Activated CD8-positive, alpha-beta memory T cell treated with anti-CD3 and anti-CD28 coated beads for 1 hour (primary cell): ENCODE data around the gene NTRK2.

Experiments used
- DNase-seq, 2 donors: peaks; one replicate each; pipeline ENCODE4 v3.0.0-alpha.2; 2020; ENCODE audit warnings: low read depth in 1 of 2; ENCODE audit errors: extremely low read depth in 1 of 2

NTRK2 gene

GRCh38 chr9:84928419-84928818, 258.9 kb downstream of the NTRK2 start:
- DNase-seq = no peak

- DNase-seq = no peak
Observed at GRCh38 chr9:84929068-84929467, 259.5 kb downstream of the NTRK2 start.

DNA sequence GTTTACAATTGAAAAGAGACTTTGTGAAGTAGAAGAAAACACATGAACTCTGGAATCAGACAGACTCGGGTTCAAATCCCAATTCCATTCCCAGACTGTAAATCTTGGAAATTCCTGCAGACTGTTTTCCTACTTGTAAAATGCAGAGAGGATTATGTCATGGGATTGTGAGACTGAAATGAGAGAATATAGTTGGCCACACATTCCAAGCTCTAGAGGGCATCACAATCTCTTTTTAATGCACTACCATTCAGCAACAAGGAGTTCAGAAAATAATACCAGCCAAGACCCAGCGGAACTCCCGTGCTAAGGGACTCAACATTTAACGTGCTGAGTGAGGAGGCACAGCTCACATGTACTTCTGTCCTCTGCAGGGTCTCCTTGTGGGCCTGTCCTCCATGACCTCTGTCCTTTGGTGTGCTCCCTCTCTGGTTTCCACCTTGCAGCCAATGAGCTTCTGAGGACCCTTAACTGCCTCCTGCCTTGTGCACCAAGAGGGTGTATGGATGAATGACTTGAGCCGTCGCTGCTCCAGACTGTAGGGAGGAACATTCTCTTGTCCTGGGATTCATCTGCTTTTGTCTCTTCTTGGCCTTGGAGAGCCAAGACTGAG, 263.5 kb downstream of the NTRK2 start:
- no peak for DNase-seq

GRCh38 chr9:84935528-84936117, 266.1 kb downstream of the NTRK2 start:
- no peak for DNase-seq

- no peak for DNase-seq
Observed at GRCh38 chr9:84937180-84937579, 267.7 kb downstream of the NTRK2 start.

- no peak for DNase-seq
Observed at GRCh38 chr9:84937581-84937980, 268.1 kb downstream of the NTRK2 start.

GRCh38 chr9:84939774-84940173, 270.2 kb downstream of the NTRK2 start:
- DNase-seq = no peak

- no peak for DNase-seq
Observed at GRCh38 chr9:84940294-84940693, 270.8 kb downstream of the NTRK2 start.

DNA sequence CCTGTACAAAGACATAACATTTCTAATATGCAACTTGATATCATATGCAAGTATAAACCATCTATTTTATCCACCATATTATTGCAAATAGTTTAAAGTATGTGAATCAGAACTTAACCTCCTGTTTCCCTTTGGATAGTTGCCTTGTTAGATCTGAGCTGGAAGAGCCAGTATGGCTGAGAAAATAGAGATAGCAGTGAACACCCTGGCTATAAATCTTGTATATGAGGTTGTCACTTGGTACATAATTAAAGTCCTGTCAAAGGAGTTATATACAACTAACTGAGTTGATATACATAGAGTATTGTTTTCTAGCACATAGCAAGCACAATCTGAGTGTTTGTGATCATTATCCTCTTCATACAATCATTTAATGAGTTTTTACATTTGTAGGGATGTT, 272.3 kb downstream of the NTRK2 start:
- no peak for DNase-seq

DNA sequence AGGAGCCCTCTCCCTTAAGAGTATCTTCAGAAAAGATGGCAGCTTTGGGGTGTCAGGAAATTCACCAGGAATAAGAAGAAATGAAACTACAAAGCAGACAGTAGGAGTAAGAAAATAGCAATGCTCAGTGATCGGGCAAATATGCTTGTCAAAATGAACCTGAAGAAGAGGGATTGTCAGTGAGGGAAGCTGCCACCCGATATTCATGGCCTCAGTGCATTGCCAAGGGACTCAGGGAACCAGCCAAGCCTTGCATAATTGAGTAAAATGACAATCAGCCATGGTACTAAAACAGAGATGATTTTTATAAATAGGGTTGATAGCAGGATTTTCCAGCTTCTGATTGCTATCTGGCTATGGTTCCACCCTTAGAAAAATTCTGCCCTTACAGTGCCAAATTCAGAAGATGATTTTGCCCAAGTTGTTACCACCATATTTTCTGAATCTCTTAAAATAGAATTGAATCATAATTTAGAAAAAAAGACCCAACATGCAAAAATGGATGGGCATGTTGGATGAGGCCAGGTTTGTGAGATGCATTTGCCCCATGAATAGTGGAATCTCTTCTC, 274.0 kb downstream of the NTRK2 start:
- no peak for DNase-seq

GRCh38 chr9:84945878-84946538, 276.5 kb downstream of the NTRK2 start:
- DNase-seq = no peak

DNA sequence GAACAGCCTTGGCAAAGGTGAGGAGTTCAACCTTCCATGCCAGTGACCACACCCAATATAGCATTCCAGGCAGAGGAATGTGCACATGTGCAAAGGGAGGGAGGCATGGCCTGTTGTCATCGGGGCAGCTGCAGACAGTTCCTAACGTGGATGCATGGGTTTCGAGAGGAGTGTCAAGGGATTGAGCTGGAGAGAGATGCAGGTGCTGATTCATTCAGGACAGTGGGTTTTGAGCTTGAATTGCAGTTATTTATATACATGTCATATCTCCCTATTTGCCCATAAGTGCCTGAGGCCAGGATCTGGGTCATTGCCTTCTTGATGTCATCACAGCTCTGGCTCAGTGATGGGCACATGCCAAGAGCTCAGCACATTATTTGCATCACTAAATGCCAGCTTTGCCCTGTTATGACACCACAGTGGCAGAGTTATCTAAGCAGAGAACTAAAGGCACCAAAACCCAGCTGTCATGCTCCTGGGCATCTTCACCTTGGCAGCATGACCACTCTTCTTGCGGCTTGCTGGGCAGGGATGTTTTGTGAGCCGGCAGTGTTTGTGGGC, 278.0 kb downstream of the NTRK2 start:
- DNase-seq = no peak

- no peak for DNase-seq
Observed at GRCh38 chr9:84949258-84949657, 279.7 kb downstream of the NTRK2 start.

DNA sequence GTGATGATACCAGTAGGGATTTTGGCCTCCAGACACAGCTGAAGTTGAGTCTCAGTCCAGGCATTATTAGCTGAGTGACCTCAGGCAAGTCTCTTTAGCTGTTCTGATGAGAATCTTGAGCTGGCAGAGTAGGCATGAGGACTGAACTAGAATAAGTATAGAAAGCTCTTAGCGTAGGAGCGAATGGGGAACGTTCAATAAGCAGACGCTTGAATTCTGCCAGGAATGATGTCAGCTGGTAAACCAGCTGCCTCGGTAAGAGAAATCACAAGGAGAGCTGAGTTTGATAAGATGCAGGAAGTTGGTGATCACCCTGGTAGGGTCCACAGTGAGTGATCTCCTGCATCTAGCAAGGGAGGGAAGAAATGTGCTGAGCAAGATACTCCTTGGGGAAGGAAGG, 280.4 kb downstream of the NTRK2 start:
- DNase-seq = no peak

DNA sequence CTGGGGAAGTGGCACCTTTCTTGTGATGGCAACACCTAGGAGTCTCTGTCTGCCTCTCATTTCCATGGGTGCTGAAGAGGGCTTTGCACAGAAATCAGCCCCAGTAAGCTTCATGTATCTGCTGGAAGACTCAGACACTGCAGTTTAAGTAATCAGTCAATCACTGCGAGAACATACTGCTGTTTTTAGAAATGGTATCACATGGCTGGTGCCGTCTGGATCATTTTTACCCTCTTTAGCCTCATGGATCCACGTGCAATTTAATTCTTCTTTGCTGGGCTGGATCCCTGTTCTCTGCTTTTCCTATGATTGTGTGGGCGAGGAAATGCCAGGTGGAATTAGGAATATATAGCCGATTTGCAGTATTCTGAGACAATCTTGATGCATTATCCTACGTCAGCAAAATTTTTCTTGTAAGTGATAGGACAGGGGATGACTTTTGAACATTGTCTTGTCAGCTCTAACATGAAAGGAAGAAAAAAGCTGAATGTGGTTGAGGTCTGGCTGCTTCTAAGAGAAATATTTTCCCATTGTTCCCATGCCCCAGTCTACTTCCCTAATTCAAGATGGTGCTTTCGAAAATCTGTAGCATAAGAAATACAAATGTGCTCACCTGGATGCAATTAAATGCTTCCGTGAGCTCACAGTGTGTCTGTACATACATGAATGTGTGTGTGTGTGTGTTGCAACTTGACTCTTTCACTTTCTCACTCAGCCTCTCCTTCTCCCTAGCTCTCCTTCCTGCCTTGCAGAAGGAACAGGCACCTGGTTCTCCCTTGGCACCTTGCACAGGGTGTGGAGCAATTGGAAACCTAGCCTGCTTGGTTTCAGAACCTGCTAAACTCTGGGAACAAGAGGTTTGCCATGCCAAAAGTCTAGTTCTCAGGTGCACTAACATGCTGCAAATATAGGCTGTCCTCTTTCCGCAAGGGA, 281.6 kb downstream of the NTRK2 start:
- no peak for DNase-seq

- DNase-seq = no peak
Observed at GRCh38 chr9:84953252-84953773, 283.8 kb downstream of the NTRK2 start.

DNA sequence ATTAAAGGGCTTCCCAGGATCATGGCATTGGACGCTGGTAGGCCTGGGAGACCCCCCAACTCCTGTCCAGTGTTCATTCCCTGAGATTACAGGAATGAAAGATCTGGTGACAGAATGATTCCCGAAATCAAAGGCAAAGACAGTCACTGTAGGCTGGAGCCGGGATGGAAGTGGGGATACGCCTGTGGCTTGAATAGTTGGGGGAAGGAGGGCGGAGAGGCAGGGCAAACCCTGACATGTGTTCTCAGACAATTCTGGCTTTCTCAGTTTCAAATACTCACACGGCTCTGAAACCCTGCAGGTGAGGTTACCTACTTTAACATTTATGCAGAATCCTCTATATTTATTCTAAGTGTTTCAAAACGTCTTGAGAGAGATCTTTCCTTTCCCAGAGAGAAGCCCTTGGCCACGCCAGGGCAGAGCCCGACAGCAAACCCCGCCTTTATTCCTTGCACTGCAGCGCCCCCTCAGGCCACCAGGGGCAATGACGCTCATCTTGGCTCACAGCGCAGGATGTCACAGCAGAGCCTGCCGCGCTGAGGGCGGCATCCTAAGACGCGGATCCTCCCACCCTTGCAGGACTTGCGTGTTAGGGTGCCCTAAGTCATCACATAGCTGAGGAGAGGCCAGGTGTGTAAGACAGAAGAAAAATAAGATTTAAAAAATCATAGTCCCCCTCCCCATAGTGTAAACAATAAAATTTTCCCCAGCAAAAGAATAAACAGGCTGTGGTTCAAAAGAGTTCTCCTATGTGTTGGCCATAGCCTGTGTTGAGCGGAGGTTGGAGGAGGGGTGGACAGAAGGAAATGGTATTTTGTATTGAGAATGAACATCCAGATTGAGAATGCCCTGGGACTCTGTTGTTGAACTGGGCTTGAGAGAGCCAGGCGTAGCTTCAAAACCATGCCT, 284.5 kb downstream of the NTRK2 start:
- DNase-seq = peak in 1 of 2 donors; percentile 2

GRCh38 chr9:84955155-84955554, 285.6 kb downstream of the NTRK2 start:
- DNase-seq = no peak

DNA sequence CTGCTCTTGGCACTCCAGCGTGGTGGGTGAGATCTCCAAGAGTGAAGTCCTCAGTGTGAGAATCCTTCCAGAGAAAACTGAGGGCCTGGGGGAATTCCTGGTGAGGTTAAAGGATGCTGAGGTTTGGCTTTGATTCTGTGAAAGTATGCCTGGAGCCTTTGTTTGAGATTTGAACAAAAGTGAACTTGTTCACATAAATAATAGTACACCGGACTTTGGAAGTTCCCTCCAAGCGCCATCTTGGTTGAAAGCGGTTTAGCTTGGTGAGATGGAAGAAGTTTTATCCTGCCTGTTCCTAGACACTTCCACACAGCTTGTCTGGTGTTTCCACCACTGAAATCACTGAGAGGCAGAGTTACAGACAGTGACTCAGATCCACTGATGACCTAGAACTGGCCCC, 286.4 kb downstream of the NTRK2 start:
- DNase-seq = no peak
